OCI-LY1 (cell line): ENCODE measurements around the gene POU3F3.

Source experiments
- CTCF ChIP-seq: fragments of 200-600 bp; sonication (generic), shearing (Covaris generic); IDR thresholded peaks from 2 replicates; pipeline ENCODE4 v1.5.1; 2017; ENCODE audit warnings: mild to moderate bottlenecking, antibody characterized with exemption, low read length, moderate library complexity, mixed read lengths
- EZH2 ChIP-seq: fragments of 200-600 bp; sonication (generic), shearing (Covaris generic); IDR thresholded peaks from 2 replicates; pipeline ENCODE4 v1.8.0; 2017; ENCODE audit warnings: borderline replicate concordance, mixed run types, mild to moderate bottlenecking, antibody characterized with exemption, low read length, moderate library complexity, mixed read lengths

- TF ChIP-seq CTCF = no peak
- no peak for TF ChIP-seq EZH2
Observed at GRCh38 chr2:104878863-104879512, 25.1 kb downstream of the POU3F3 start.
